Measurements from ENCODE around the gene TEX14. TPM values are rescaled to one million over a fixed set of nuclear protein-coding genes. Genes with fewer than 3 reads are reported as not detected.

Gene TEX14
- total RNA-seq, 1 experiment from 2014 or later, result not detected

- POLR2A ChIA-PET, result no interaction called here
- no peaks in the 10 kb centered on the region for H3K4me1 Mint-ChIP-seq (ENCODE audit: insufficient read depth, unreplicated experiment)
- H3K27ac Mint-ChIP-seq (ENCODE audit: low read depth, unreplicated experiment), result no peak overlapping the region
- no TSS peak for BruUV-seq (replicated peaks)
- no peaks in the 10 kb centered on the region for H3K27me3 Mint-ChIP-seq (ENCODE audit: insufficient read depth, unreplicated experiment)
- H3K4me3 Mint-ChIP-seq (ENCODE audit: unreplicated experiment), result no peak overlapping the region
- intact Hi-C loops (cut with micrococcal nuclease), result no loop called here
- CTCF ChIA-PET, result no interaction called here
- H3K36me3 Mint-ChIP-seq (ENCODE audit: insufficient read depth, unreplicated experiment), result no peaks in the 10 kb centered on the region
- H3K9me3 Mint-ChIP-seq (ENCODE audit: unreplicated experiment), result no peaks in the 10 kb centered on the region
- TF ChIP-seq CTCF (IDR thresholded peaks at IDR 0.05; ENCODE audit: unreplicated experiment), result no peak
- no peak for DNase-seq (ENCODE audit: unreplicated experiment)
Observed at GRCh38 chr17:58606934-58607333, 84.9 kb downstream of the TEX14 start.

GRCh38 chr17:58605986-58606385 lies 85.9 kb downstream of the TEX14 start:
- H3K27me3 Mint-ChIP-seq (ENCODE audit: insufficient read depth, unreplicated experiment), result no peaks in the 10 kb centered on the region
- BruUV-seq (replicated peaks), result no TSS peak
- no peak for TF ChIP-seq CTCF (IDR thresholded peaks at IDR 0.05; ENCODE audit: unreplicated experiment)

GRCh38 chr17:58605470-58605869 lies 86.4 kb downstream of the TEX14 start:
- no peak overlapping the region for H3K4me3 Mint-ChIP-seq (ENCODE audit: unreplicated experiment)
- no peaks in the 10 kb centered on the region for H3K9me3 Mint-ChIP-seq (ENCODE audit: unreplicated experiment)
- POLR2A ChIA-PET, result interaction anchor here (0.7 to 1.4 kb wide), 4 partner anchors 26 to 1104 kb away, joined by 3 to 9 read pairs (median 4); no protein-coding TSS in a partner anchor
- TF ChIP-seq CTCF (IDR thresholded peaks at IDR 0.05; ENCODE audit: unreplicated experiment), result no peak
- no peaks in the 10 kb centered on the region for H3K27me3 Mint-ChIP-seq (ENCODE audit: insufficient read depth, unreplicated experiment)
- CTCF ChIA-PET, result interaction anchor here (0.9 to 1.3 kb wide), 3 partner anchors 9 to 87 kb away, joined by 3 to 4 read pairs (median 3); no protein-coding TSS in a partner anchor
- H3K27ac Mint-ChIP-seq (ENCODE audit: low read depth, unreplicated experiment), result no peak overlapping the region
- H3K36me3 Mint-ChIP-seq (ENCODE audit: insufficient read depth, unreplicated experiment), result no peaks in the 10 kb centered on the region
- intact Hi-C loops (cut with micrococcal nuclease), result no loop called here
- BruUV-seq (replicated peaks), result no TSS peak
- no peaks in the 10 kb centered on the region for H3K4me1 Mint-ChIP-seq (ENCODE audit: insufficient read depth, unreplicated experiment)
- DNase-seq (ENCODE audit: unreplicated experiment), result no peak

More at GRCh38 chr17:58605986-58606385, 85.9 kb downstream of the TEX14 start:
- Mint-ChIP-seq H3K4me1 (ENCODE audit: insufficient read depth, unreplicated experiment) (no peaks in the 10 kb centered on the region), H3K4me3 (ENCODE audit: unreplicated experiment) (no peak overlapping the region), H3K36me3 (ENCODE audit: insufficient read depth, unreplicated experiment) (no peaks in the 10 kb centered on the region), H3K27ac (ENCODE audit: low read depth, unreplicated experiment) (no peak overlapping the region), H3K9me3 (ENCODE audit: unreplicated experiment) (no peaks in the 10 kb centered on the region)
- intact Hi-C loops (cut with micrococcal nuclease), result no loop called here
- ChIA-PET CTCF (interaction anchor here (1.3 kb wide), 1 partner anchor 28 kb away, joined by 4 read pairs; no protein-coding TSS in a partner anchor), POLR2A (interaction anchor here (0.7 to 1.4 kb wide), 3 partner anchors 25 to 368 kb away, joined by 3 to 9 read pairs (median 4); no protein-coding TSS in a partner anchor)
- no peak for DNase-seq (ENCODE audit: unreplicated experiment)

GRCh38 chr17:58601976-58602375 lies 89.9 kb downstream of the TEX14 start:
- Mint-ChIP-seq H3K36me3 (ENCODE audit: insufficient read depth, unreplicated experiment) (no peaks in the 10 kb centered on the region), H3K27ac (ENCODE audit: low read depth, unreplicated experiment) (no peak overlapping the region), H3K27me3 (ENCODE audit: insufficient read depth, unreplicated experiment) (no peaks in the 10 kb centered on the region), H3K4me3 (ENCODE audit: unreplicated experiment) (no peak overlapping the region), H3K9me3 (ENCODE audit: unreplicated experiment) (no peaks in the 10 kb centered on the region), H3K4me1 (ENCODE audit: insufficient read depth, unreplicated experiment) (no peaks in the 10 kb centered on the region)
- no TSS peak for BruUV-seq (replicated peaks)
- intact Hi-C loops (cut with micrococcal nuclease), result no loop called here
- CTCF ChIA-PET, result interaction anchor here (0.5 to 3.7 kb wide), 4 partner anchors 13 to 1553 kb away, joined by 3 to 15 read pairs (median 6); no protein-coding TSS in a partner anchor
- no peak for TF ChIP-seq CTCF (IDR thresholded peaks at IDR 0.05; ENCODE audit: unreplicated experiment)
- DNase-seq (ENCODE audit: unreplicated experiment), result no peak
- POLR2A ChIA-PET, result interaction anchor here (0.9 to 1.7 kb wide), 2 partner anchors 29 to 83 kb away, joined by 3 to 6 read pairs; no protein-coding TSS in a partner anchor
